ENCODE data around the gene ORAI1.

- TF ChIP-seq CTCF (conservative IDR thresholded peaks at IDR 0.05) (no peak), EZH2 (IDR thresholded peaks at IDR 0.05; ENCODE audit: low read depth) (no peak)
Observed at GRCh38 chr12:121676190-121676589, 49.9 kb downstream of the ORAI1 start.
